Measurements from ENCODE around the gene MT1E.

GRCh38 chr16:56673921-56674320 lies 48.3 kb downstream of the MT1E start:
- TF ChIP-seq CTCF (IDR thresholded peaks at IDR 0.05; ENCODE audit: insufficient read depth, low read length) (peak; percentile 20), POLR2AphosphoS5 (IDR thresholded peaks at IDR 0.05; ENCODE audit: low read depth) (no peak), SPI1 (IDR thresholded peaks at IDR 0.05; ENCODE audit: borderline replicate concordance, low read depth) (peak; percentile 55; the same call in 1 of the 2 replicates), GABPA (IDR thresholded peaks at IDR 0.05; ENCODE audit: low read depth) (no peak)
- TF ChIP-seq, protein P1, sequence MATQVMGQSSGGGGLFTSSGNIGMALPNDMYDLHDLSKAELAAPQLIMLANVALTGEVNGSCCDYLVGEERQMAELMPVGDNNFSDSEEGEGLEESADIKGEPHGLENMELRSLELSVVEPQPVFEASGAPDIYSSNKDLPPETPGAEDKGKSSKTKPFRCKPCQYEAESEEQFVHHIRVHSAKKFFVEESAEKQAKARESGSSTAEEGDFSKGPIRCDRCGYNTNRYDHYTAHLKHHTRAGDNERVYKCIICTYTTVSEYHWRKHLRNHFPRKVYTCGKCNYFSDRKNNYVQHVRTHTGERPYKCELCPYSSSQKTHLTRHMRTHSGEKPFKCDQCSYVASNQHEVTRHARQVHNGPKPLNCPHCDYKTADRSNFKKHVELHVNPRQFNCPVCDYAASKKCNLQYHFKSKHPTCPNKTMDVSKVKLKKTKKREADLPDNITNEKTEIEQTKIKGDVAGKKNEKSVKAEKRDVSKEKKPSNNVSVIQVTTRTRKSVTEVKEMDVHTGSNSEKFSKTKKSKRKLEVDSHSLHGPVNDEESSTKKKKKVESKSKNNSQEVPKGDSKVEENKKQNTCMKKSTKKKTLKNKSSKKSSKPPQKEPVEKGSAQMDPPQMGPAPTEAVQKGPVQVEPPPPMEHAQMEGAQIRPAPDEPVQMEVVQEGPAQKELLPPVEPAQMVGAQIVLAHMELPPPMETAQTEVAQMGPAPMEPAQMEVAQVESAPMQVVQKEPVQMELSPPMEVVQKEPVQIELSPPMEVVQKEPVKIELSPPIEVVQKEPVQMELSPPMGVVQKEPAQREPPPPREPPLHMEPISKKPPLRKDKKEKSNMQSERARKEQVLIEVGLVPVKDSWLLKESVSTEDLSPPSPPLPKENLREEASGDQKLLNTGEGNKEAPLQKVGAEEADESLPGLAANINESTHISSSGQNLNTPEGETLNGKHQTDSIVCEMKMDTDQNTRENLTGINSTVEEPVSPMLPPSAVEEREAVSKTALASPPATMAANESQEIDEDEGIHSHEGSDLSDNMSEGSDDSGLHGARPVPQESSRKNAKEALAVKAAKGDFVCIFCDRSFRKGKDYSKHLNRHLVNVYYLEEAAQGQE (IDR thresholded peaks at IDR 0.05; ENCODE audit: insufficient replicate concordance, low read depth) = no peak

Measured in HL-60 (cell line).